Measurements from ENCODE around the gene RBM10.
A peak's percentile ranks its signal among the peaks of the same experiment; 100 is the strongest.

RBM10 gene

GRCh38 chrX:47217121-47217851, 72.3 kb downstream of the RBM10 start:
- peak overlapping the region; percentile 27 for H3K4me3 ChIP-seq (ENCODE audit: control insufficient read depth, low read depth, low read length)
- DNase-seq (ENCODE audit: low read depth): peak; percentile 78
- no peak for TF ChIP-seq CTCF (conservative IDR thresholded peaks at IDR 0.05; ENCODE audit: control insufficient read depth, insufficient read depth, low read depth, low read length)

GRCh38 chrX:47217852-47218279, 72.8 kb downstream of the RBM10 start:
- peak; percentile 99 for DNase-seq (ENCODE audit: low read depth)
- peak overlapping the region; percentile 77 for H3K4me3 ChIP-seq (ENCODE audit: control insufficient read depth, low read depth, low read length)
- TF ChIP-seq CTCF (conservative IDR thresholded peaks at IDR 0.05; ENCODE audit: control insufficient read depth, insufficient read depth, low read depth, low read length): no peak

- peak within 1 kb of the TSS; percentile 77 for H3K4me3 ChIP-seq (ENCODE audit: control insufficient read depth, low read depth, low read length)
- DNase-seq (ENCODE audit: low read depth): peak; percentile 83
- TF ChIP-seq CTCF (conservative IDR thresholded peaks at IDR 0.05; ENCODE audit: control insufficient read depth, insufficient read depth, low read depth, low read length): no peak
Observed at GRCh38 chrX:47218280-47218919, 73.4 kb downstream of the RBM10 start, which contains the start of gene CDK16. Gene CDK16, plus strand, starts transcription at chrX:47218681. Its CDS starts 4,877 bp downstream, at chrX:47223558.

- no peak for TF ChIP-seq CTCF (conservative IDR thresholded peaks at IDR 0.05; ENCODE audit: control insufficient read depth, insufficient read depth, low read depth, low read length)
- no peak for DNase-seq (ENCODE audit: low read depth)
- H3K4me3 ChIP-seq (ENCODE audit: control insufficient read depth, low read depth, low read length): peak overlapping the region; percentile 77
Observed at GRCh38 chrX:47218920-47219815, 74.1 kb downstream of the RBM10 start.

GRCh38 chrX:47221756-47222155, 76.7 kb downstream of the RBM10 start:
- no peak for TF ChIP-seq CTCF (conservative IDR thresholded peaks at IDR 0.05; ENCODE audit: control insufficient read depth, insufficient read depth, low read depth, low read length)
- H3K4me3 ChIP-seq (ENCODE audit: control insufficient read depth, low read depth, low read length): no peak overlapping the region
- DNase-seq (ENCODE audit: low read depth): no peak

- TF ChIP-seq CTCF (conservative IDR thresholded peaks at IDR 0.05; ENCODE audit: control insufficient read depth, insufficient read depth, low read depth, low read length): no peak
- DNase-seq (ENCODE audit: low read depth): no peak
- H3K4me3 ChIP-seq (ENCODE audit: control insufficient read depth, low read depth, low read length): no peak overlapping the region
Observed at GRCh38 chrX:47222751-47223350, 77.8 kb downstream of the RBM10 start.
